ENCODE data around the gene CNTLN. TPM values are rescaled to one million over a fixed set of nuclear protein-coding genes. Genes with fewer than 3 reads are reported as not detected.

CNTLN gene
- total and polyA plus RNA-seq, 8 donors: 1.2 to 3.1 (median 2.2) TPM

DNA sequence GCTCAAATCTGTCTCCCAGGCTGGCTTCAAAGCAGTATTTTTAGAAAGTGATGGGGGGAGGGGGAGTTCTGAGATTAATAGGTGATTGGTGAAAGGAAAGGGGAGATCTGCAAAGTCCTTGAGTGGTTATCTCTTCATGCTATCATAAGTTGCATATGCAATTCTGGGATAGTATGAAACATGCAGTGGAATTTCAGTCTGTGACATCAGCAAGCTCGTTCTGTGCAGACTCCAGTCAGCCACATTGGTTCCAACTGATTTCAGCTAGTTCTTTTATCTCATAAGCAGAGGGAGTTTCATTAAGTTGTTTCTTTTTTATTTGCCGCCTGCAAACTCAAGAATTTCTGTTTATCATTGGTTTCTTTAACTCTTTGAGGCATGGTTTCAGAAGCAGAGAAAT, 263.5 kb downstream of the CNTLN start:
- Histone ChIP-seq H3K9me3 (no peaks in the 10 kb centered on the region), H3K27ac (no peak overlapping the region), H3K27me3 (no peaks in the 10 kb centered on the region), H3K36me3 (no peaks in the 10 kb centered on the region), H3K4me3 (no peak overlapping the region), H3K4me1 (no peaks in the 10 kb centered on the region)
- TF ChIP-seq, protein P1, sequence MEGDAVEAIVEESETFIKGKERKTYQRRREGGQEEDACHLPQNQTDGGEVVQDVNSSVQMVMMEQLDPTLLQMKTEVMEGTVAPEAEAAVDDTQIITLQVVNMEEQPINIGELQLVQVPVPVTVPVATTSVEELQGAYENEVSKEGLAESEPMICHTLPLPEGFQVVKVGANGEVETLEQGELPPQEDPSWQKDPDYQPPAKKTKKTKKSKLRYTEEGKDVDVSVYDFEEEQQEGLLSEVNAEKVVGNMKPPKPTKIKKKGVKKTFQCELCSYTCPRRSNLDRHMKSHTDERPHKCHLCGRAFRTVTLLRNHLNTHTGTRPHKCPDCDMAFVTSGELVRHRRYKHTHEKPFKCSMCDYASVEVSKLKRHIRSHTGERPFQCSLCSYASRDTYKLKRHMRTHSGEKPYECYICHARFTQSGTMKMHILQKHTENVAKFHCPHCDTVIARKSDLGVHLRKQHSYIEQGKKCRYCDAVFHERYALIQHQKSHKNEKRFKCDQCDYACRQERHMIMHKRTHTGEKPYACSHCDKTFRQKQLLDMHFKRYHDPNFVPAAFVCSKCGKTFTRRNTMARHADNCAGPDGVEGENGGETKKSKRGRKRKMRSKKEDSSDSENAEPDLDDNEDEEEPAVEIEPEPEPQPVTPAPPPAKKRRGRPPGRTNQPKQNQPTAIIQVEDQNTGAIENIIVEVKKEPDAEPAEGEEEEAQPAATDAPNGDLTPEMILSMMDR (IDR thresholded peaks at IDR 0.05): no peak
- intact Hi-C loops (cut with DNase I): no loop called here
- 62 to 75% methylated on average over 2 of the region's 2 CpGs for WGBS, 2 donors
- no peak for DNase-seq
- ATAC-seq: no peak
- FAIRE-seq: no peak

DNA sequence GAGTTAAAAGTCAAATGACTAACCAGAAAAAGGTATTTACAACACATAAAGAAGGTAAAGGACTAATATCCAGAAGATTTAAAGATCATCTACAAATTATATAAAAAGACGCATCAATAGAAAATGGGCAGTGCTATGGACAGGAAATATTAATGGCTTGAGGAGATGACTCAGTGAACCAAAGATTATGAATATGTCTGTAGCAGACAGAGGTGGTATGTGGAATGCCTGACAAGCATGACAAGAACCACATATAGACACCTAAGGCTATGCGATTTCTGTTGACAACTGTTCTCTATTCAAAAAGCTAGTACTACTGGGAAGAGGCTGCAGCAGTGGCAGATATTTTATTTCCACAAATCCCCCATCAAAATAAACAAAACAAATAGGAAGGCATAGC, 267.0 kb downstream of the CNTLN start:
- H3K4me1 ChIP-seq: no peaks in the 10 kb centered on the region
- FAIRE-seq: no peak
- intact Hi-C loops (cut with DNase I): no loop called here
- H3K4me3 ChIP-seq: no peak overlapping the region
- ATAC-seq: no peak
- no peaks in the 10 kb centered on the region for H3K36me3 ChIP-seq
- no peaks in the 10 kb centered on the region for H3K9me3 ChIP-seq
- no peak overlapping the region for H3K27ac ChIP-seq
- no peaks in the 10 kb centered on the region for H3K27me3 ChIP-seq
- no peak for DNase-seq
- WGBS, 2 donors: 98 to 99% methylated on average over 2 of the region's 2 CpGs
- TF ChIP-seq, protein P1 (IDR thresholded peaks at IDR 0.05): no peak

DNA sequence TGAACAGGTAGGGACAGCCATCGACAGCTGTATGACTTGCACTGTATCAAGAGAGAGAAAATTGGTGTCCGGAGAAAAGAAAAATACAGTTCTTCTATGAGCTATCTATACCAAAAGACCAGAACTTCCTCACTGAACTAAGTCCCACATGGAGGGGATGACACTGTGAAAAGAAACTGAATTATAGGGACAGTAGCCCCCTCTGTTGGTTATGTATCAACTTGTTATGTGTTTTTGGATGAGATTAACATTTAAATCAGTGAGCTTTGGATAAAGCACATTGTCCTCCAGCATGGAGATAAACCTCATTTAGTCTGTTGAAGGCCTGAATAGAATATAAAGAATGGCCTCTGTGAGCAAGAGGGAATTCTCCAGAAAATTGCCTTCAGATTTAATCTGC, 267.5 kb downstream of the CNTLN start:
- H3K4me3 ChIP-seq: no peak overlapping the region
- no peaks in the 10 kb centered on the region for H3K4me1 ChIP-seq
- intact Hi-C loops (cut with DNase I): no loop called here
- no peak for ATAC-seq
- H3K9me3 ChIP-seq: no peaks in the 10 kb centered on the region
- H3K27me3 ChIP-seq: no peaks in the 10 kb centered on the region
- TF ChIP-seq, protein P1 (IDR thresholded peaks at IDR 0.05): no peak
- H3K36me3 ChIP-seq: no peaks in the 10 kb centered on the region
- no peak for FAIRE-seq
- WGBS, 2 donors: 97 to 98% methylated on average over 2 of the region's 2 CpGs
- no peak overlapping the region for H3K27ac ChIP-seq
- DNase-seq: no peak

DNA sequence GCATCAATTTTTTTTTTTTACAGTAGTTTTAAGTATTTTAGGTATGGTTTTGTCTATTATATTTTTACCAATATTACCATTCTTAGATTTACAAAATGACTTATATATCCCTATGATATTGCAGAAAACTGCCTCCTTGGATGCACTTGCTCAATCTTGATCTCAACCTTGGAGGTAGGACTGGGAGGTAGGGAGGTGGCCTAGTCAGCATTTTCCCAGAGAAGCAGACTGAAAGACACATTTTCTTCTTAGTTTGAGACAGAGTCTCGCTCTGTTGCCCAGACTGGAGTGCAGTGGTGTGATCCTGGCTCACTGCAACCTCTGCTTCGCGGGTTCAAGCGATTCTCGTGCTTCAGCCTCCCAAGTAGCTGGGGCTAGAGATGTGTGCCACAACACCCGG, 268.7 kb downstream of the CNTLN start:
- Histone ChIP-seq H3K27ac (no peak overlapping the region), H3K4me1 (no peaks in the 10 kb centered on the region), H3K36me3 (no peaks in the 10 kb centered on the region), H3K27me3 (no peaks in the 10 kb centered on the region), H3K9me3 (no peaks in the 10 kb centered on the region), H3K4me3 (no peak overlapping the region)
- TF ChIP-seq, protein P1 (IDR thresholded peaks at IDR 0.05): no peak
- DNase-seq (no peak), FAIRE-seq (no peak), ATAC-seq (no peak)
- 94 to 99% methylated on average over 6 of the region's 6 CpGs for WGBS, 2 donors
- intact Hi-C loops (cut with DNase I): no loop called here

DNA sequence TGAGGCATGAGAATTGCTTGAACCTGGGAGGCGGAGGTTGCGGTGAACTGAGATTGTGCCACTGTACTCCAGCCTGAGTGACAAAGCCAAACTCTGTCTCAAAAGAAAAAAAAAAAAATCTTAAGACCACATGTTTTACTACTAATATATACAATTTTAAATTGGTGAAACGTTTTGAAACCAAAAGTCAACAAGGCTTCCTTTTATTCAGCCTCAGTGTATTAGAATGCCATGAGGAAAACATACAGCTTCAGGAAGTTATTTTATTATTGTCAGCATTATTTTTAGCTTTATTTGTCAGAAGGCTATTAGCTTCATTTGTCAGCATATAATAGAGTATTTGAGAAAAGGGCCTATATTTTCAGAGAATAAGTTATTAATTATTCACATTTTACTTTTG, 280.1 kb downstream of the CNTLN start:
- Histone ChIP-seq H3K9me3 (no peaks in the 10 kb centered on the region), H3K4me3 (no peak overlapping the region), H3K36me3 (no peaks in the 10 kb centered on the region), H3K27me3 (no peaks in the 10 kb centered on the region), H3K4me1 (no peaks in the 10 kb centered on the region), H3K27ac (no peak overlapping the region)
- DNase-seq (no peak), ATAC-seq (no peak), FAIRE-seq (no peak)
- intact Hi-C loops (cut with DNase I): no loop called here
- TF ChIP-seq, protein P1 (IDR thresholded peaks at IDR 0.05): no peak
- 75 to 84% methylated on average over 3 of the region's 3 CpGs for WGBS, 2 donors
